ENCODE results near the gene PLA2G4A. TPM values are rescaled to one million over a fixed set of nuclear protein-coding genes. Genes with fewer than 3 reads are reported as not detected.

The PLA2G4A gene
- polyA plus RNA-seq, 3 donors, result 2.6 to 10.2 (median 6.0) TPM

DNA sequence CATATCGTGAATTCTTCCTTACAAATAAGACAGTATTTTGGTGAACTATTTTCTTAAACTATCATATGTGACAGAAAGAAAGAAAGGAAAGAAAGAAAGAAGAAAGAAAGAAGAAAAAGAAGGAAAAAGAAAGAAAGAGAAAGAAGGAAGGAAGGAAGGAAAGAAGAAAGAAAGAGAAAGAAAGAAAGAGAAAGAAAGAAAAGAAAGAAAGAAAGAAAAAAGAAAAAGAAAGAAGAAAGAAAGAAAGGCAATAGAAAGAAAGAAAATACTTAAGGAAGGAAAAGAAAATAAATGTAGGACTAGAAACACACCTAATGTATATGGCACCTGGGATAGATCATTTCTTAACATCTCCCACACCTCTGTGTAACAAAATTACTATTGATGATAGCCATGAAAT, 120.4 kb downstream of the PLA2G4A start:
- WGBS, 3 donors, result 0 to 49% (median 0%) methylated on average over 1 of the region's 1 CpG
- no peak overlapping the region for H3K27ac ChIP-seq (ENCODE audit: low read depth, low read length)

DNA sequence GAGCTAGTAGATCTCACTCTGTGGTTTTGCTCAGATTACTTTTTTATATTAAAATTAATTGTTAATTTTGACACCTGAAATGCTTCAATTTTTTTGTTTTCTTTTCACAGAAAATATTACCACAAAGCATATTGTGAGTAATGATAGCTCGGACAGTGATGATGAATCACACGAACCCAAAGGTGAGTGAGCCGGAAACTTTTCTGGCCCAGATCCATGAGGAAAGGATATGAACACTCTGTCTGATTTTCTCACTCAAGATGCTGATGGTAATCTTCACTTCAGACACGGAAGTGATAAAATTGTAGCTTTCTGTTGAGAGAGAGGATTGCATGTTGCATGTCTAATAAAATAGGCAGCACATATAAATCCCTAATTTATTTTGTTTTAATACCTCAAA, 121.8 kb downstream of the PLA2G4A start:
- WGBS, 3 donors, result 72 to 75% (median 75%) methylated on average over 4 of the region's 4 CpGs
- no peak overlapping the region for H3K27ac ChIP-seq (ENCODE audit: low read depth, low read length)

DNA sequence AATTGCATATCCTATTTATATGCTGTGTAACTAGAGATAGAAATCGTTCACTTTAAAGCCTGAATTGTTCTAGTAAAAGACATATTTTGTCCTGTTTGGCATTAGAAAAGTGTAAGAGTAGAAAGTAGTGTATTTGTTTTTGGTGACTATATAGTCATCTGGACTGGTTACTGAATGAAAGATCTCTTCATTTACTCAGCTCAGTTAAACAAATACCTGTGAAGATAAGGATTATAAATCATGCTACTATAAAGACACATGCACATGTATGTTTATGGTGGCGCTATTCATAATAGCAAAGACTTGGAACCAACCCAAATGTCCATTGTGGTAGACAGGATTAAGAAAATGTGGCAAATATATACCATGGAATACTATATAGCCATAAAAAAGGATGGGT, 125.1 kb downstream of the PLA2G4A start:
- no peak overlapping the region for H3K27ac ChIP-seq (ENCODE audit: low read depth, low read length)
- 55 to 86% (median 85%) methylated on average over 2 of the region's 2 CpGs for WGBS, 3 donors

DNA sequence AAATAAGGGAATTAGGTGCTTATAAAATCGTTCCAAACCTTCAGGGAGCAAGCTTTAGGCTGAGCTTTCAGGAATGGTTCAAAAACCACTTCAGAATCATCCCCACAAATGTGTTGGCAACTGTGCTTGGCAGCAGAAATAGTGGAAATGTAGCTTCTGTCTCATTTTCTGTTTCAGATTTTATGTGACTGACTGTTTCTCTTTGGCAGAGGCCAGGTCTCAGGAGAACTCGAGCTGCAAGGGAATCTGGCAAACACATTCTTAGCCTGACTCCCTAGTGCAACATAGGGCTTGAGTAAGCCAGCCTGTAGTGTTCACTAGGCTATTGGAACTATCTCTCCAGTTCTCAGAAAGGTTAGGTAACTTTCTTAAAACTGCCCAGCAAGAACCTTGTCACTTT, 128.6 kb downstream of the PLA2G4A start:
- H3K27ac ChIP-seq (ENCODE audit: low read depth, low read length), result no peak overlapping the region
- 19 to 29% (median 23%) methylated on average over 2 of the region's 2 CpGs for WGBS, 3 donors

- H3K27ac ChIP-seq (ENCODE audit: low read depth, low read length), result no peak overlapping the region
- 61 to 73% (median 68%) methylated on average over 2 of the region's 2 CpGs for WGBS, 3 donors
Measured at GRCh38 chr1:186958520-186958919, 129.8 kb downstream of the PLA2G4A start.

GRCh38 chr1:186960861-186961260, 132.1 kb downstream of the PLA2G4A start:
- WGBS, 3 donors, result 64 to 91% (median 68%) methylated on average over 1 of the region's 1 CpG
- no peak overlapping the region for H3K27ac ChIP-seq (ENCODE audit: low read depth, low read length)

- no peak overlapping the region for H3K27ac ChIP-seq (ENCODE audit: low read depth, low read length)
Measured at GRCh38 chr1:186965847-186966246, 137.1 kb downstream of the PLA2G4A start.

- no peak overlapping the region for H3K27ac ChIP-seq (ENCODE audit: low read depth, low read length)
- WGBS, 3 donors, result 73 to 89% (median 84%) methylated on average over 4 of the region's 4 CpGs
Measured at GRCh38 chr1:186966456-186966855, 137.7 kb downstream of the PLA2G4A start.

DNA sequence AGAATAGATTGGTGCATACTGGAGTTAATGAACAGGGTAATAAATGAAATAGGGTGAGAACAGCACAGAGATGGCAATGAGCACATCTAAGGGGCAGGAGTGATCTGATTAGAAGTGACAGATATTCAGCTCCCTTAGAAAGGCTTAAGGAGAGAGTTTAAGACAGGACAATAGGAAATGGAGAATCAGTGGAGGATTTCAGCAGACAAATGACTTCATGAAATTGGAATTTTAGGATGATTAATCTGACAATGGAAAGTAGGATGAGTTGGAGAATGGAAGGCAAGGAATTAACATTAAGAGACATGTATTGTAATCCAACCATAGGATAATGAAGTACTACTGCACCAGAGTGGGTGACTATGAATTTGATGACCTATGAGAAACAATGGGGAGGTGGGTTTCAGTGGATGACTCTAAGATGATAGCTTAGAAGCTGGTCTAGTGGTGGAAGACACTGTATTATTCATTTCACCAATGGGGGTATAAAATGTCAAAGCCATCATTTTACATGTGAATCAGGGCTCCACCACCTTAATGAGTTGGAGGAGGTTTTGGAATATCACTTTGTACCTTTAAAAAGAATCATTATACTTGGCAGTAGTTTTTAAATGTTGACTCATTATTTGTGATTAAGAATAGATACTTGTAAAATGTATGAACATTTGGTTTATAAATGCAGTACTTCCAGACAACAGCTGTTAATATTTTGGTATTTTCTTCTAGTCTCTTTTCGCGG, 139.1 kb downstream of the PLA2G4A start:
- WGBS, 3 donors, result 78 to 91% (median 90%) methylated on average over 2 of the region's 2 CpGs
- no peak overlapping the region for H3K27ac ChIP-seq (ENCODE audit: low read depth, low read length)

- H3K27ac ChIP-seq (ENCODE audit: low read depth, low read length), result no peak overlapping the region
- WGBS, 3 donors, result 24 to 49% (median 36%) methylated on average over 3 of the region's 3 CpGs
Measured at GRCh38 chr1:186974774-186975181, 146.0 kb downstream of the PLA2G4A start.

- H3K27ac ChIP-seq (ENCODE audit: low read depth, low read length), result no peak overlapping the region
- WGBS, 3 donors, result 72 to 81% (median 77%) methylated on average over 1 of the region's 1 CpG
Measured at GRCh38 chr1:186975220-186975619, 146.5 kb downstream of the PLA2G4A start.

DNA sequence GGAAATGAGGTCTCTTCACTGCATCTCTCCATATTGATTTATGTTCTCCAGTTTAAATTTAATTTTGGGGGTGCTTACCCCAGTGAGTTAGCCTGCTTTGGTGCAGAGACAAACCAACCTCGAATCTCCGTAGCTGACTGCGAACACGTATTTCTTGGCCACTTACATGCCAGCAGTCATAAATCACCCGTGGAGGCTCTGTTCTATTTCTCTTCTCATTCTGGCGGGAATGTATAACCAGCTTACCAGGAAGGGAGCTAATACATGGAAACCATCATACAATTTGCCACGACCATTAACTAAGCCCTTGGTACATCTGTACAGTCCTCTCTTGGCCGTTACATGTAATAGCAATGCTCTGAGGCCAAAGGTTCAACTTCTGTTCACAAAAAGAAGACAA, 148.0 kb downstream of the PLA2G4A start:
- 76 to 81% (median 77%) methylated on average over 8 of the region's 8 CpGs for WGBS, 3 donors
- H3K27ac ChIP-seq (ENCODE audit: low read depth, low read length), result no peak overlapping the region

- WGBS, 3 donors, result 69 to 85% (median 83%) methylated on average over 3 of the region's 3 CpGs
- no peak overlapping the region for H3K27ac ChIP-seq (ENCODE audit: low read depth, low read length)
Measured at GRCh38 chr1:186977266-186977957, 148.7 kb downstream of the PLA2G4A start.

DNA sequence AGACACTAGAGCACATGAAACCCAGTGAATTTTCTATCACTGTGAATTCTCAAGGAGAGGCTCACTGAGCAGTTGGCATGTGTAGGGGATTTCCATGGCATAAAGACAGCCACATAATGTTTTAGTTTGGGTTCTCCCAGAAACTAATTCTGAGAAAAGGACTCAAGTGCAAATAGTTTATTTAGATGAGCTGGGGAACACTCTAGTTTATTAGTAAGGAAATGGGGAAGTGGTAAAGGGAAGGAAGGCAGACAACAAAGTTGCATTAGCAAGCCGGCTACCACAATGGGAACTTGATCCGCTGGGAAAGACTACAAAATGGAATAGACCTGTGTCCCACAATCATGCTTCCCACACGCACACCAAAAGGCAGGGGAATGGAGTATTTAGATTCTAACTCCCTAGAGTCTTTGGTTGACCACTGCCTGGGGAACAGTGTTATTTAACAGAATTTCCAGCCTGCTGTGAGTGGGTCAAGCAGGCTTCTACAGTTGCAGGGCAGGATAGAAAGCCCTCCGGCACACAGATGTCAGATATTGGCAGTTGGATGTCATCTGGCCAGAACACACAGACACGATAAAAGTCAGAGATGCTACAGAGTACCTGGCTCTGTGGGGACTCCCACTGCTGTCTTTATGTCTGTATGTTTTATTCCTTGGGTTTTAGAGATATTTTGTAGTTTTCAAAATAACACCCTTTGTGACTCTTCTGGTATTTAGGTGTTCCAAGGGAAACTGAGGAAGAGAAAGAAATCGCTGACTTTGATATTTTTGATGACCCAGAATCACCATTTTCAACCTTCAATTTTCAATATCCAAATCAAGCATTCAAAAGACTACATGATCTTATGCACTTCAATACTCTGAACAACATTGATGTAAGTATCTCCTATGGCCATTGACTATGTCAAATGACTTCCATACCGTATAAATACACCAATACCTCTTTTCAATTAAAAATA, 150.1 kb downstream of the PLA2G4A start:
- no peak overlapping the region for H3K27ac ChIP-seq (ENCODE audit: low read depth, low read length)
- WGBS, 3 donors, result 55 to 90% (median 59%) methylated on average over 7 of the region's 7 CpGs

- no peak overlapping the region for H3K27ac ChIP-seq (ENCODE audit: low read depth, low read length)
- WGBS, 3 donors, result 86 to 90% (median 89%) methylated on average over 2 of the region's 2 CpGs
Measured at GRCh38 chr1:186980400-186980799, 151.7 kb downstream of the PLA2G4A start.

DNA sequence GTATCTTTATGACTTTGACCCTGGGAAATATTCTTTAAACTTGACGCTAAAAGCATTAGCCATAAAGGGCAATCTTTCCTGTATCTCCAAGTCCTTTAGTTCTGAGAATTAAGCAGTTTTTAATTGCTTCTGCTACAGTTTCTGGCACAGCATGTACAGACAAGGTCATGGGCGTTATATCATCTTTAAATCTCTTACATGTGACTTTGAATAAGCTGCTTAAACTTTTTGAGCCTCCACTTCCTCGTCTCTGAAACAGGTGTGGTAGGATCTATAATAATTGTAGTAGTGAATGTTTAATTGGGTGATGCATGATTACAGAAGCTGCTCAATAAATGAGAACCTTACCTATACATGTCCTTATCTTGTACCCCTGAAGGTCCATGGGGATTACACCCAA, 153.4 kb downstream of the PLA2G4A start:
- WGBS, 3 donors, result 30 to 83% (median 76%) methylated on average over 3 of the region's 3 CpGs

DNA sequence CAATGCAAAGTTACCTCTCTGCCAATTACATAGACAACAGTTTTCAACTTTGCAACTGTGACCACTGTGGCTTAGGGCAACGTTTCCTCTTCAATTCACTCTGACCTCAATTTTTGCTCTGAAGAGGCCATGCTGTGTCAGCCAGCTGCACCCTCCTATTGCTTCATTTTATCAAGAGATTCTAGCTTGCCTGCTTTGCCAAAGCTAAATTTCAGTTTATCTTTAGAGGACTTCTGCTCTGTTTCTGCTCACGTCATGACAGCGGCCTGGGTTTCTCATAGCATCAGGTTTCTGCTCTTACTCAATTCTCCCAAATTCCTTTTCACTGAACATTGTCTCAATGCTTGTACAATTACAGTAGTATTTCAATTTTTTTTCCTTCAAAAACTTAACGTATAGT, 154.6 kb downstream of the PLA2G4A start:
- H3K27ac ChIP-seq (ENCODE audit: low read depth, low read length), result no peak overlapping the region
- WGBS, 3 donors, result 24 to 76% (median 43%) methylated on average over 4 of the region's 4 CpGs

More for the DNA sequence above, 153.4 kb downstream of the PLA2G4A start:
- H3K27ac ChIP-seq (ENCODE audit: low read depth, low read length), result no peak overlapping the region

- WGBS, 3 donors, result 79 to 90% (median 89%) methylated on average over 4 of the region's 4 CpGs
- H3K27ac ChIP-seq (ENCODE audit: low read depth, low read length), result no peak overlapping the region
Measured at GRCh38 chr1:186984959-186985358, 156.2 kb downstream of the PLA2G4A start.

All from adipose tissue (tissue), 3 donors.